ENCODE data around the gene AGPS.
"Not testable (repeated sequence)": the region's sequence is repeated elsewhere in the genome, so short reads cannot be mapped to it uniquely, and the experiment has no call there.

The AGPS gene

DNA sequence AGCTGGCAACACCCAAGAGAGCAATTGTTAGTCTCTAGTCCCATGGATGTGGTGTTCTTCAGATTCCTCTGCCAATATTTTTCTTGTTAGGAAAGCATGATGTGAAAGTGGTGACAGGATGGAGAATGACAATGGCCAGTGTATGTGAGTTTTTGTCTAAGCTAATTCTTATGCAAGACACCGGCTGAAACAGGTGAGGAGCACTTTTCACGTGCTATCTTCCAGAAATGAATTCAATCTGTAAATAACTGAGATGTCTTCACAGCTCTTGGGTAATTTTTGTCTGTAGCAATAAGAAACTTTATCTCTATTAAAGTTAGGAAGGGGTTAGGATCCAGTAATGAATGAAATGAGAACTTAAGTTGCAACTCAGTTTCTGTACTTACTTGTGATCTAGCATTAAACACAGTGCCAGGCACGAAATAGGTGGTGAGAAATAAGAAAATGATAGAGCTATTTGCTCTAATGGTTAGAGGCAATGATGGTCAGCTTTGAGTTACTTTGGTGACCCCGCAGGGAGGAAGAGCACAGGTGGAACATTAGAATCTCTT lies 676 bp upstream of the AGPS start:
- no peak for DNase-seq

DNA sequence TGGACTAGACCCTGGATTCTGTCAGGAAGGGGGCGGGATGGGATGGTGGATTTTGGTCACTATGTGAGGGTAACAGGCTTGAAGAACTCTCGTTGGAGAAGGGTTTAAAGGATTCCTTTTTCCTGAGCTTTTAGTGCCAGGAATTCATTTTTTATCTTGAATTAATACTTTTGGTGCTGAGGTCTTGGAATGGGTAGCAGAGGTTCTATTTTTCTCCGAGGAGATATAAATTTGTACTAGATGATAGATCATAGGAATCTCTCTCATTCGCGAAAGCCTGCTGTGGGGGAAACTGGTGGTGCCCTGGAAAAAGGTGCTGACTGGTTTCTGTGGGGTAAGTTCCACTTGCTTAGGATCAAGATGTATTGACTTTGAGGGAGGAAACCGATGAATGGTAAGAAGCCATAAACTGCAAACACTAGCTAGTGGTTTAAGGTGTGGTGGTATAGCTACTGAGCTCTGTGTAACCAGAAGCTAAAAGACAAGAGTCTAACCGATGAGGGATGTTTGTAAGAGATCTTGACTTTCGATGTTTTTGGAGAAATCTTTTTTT lies 706 bp downstream of the AGPS start:
- DNase-seq = peak; percentile 42

DNA sequence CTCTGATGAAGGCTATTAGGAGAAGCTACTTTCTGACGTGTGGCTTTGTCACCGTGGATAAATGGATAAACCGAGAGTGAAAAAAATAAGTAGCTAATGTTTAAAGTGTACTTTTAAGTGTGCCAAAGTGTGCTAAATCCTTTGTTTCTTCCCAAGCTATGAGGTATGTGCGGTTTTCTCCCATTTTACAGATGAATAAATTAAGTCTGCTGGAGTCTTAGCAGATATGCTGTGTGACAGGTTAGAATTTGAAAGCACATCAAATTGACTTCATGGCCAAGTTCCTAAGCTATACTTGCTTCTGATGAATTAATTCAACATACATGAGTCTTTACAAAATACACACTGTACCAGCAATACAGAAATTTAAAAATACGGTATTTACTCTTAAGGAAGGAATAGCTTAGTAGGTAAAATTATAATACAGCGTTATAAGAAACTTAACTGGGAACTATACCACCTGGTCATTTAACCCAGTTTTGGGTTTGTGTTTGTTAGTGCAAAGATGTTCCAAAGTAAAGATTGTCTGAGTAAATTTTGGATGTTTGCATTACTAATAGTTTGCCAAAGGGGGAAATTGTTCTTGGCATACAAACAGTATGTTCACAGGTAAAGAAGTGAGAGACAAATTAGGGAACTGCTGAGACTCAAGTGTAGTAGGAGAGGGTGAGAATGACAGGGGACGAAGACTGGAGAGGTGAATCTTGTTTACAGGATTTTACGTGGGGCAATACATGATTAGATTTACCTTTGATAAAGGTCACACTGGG lies 1.4 kb downstream of the AGPS start:
- DNase-seq = no peak

DNA sequence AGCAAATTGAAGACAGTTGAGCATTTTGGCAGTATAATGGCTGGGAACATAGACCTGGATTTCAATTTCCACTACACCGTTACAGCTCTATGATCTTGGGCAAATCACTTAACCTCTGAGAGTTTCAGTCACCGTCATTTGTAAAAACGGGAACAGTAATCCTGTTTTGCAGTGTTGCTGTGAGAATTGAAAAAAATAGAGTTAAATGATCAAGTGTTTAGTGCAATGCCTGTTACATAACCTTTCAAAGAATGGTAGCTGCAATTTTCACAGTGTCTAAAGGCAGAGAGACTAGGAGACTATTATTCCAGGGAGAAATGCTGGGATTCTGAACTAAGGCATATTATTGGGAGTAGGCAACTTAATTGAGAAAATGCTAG lies 2.0 kb downstream of the AGPS start:
- DNase-seq = no peak

DNA sequence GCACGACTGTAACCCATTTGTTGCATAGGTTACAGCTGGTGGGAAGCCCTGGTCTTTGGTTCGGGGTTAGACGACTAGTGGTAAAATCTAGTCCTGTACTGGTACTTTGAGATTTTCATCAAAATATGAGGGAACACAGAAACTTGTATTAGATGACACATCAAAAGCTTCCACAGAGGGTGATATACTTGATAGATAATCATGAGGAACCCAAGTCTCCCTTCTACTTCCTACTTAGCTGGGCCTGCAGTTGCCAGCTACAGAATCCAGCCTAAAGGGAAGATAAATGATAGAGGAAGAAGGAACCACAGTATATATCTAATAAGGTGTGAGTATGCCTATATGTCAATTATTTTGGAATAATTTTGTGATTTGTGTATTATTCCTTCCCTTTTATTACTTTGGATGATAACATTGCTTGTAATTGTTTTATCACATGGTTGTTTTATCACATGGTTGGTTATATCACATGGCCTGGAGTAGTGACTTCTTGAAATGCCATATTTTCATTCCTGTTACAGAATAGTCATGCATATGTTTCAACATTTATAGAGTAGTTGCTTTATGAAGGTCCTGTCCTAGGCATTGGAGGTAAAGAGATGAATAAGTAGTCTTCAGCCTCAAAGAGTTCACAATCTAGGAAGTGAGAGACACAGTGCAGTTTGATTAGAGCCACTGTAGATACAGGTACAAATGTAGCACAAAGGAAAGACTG lies 2.9 kb downstream of the AGPS start:
- peak; percentile 30 for DNase-seq

DNA sequence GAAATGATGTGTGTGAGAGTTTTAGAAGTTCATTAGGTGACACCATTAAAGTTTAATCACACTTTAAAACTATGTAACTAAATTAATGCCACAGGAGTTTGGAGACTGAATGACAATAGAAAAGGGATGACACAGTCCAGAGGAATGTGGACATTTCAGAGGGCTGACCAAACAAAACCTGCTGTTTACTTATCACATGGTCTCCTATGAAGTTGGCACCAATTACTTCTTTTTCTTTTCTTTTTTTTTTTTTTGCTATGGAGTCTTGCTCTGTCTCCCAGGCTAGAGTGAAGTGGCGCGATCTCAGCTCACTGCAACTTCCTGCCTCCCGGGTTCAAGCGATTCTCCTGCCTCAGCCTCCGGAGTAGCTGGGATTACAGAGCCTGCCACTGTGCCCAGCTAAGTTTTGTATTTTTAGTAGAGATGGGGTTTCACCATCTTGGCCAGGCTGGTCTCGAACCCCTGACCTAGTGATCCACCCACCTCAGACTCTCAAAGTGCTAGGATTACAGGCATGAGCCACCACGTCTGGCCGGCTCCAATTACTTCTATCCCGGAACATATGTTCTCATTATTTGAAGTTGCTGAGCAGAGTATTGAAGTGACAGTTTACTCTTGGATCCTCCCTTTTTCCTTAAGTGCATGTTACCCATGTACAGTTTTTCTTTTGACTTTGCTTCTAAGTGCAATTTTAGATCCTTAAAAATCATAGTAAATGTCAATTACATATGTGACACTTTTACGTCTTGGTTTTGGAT lies 4.3 kb downstream of the AGPS start:
- DNase-seq = no peak

DNA sequence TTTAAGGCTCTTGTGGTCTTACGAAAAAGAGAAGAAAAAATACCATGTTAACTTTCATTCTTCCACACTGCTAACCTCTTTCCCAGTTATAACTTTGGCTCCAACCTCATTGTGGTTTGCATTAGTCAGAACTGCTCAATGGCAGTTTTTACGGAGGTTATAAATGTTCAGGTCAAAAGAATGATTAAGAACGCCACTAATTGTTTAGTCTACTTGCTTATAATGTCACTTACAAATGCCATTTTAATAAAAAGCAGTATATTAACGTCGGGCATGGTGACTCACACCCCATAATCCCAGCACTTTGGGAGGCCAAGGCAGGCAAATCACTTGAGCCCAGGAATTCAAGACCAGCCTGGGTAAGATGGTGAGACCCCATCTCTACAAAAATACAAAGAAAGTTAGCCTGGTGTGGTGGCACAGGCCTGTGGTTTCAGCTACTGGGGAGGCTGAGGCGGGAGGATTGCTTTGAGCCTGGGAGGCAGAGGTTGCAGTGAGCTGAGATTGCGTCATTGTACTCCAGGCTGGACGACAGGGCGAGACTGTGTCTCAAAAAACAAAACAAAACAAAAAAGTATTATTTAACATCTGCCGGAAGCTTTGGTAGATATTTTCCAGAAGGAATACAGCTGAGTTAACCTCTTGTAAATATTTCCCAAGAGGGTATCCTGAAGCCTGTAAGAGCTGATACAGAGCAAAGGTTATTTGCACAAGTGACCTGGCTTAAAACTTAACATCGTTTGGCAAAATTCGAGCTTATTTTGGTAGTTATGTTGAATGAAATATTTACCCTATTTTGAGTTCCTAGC lies 5.1 kb downstream of the AGPS start:
- DNase-seq = peak; percentile 26

DNA sequence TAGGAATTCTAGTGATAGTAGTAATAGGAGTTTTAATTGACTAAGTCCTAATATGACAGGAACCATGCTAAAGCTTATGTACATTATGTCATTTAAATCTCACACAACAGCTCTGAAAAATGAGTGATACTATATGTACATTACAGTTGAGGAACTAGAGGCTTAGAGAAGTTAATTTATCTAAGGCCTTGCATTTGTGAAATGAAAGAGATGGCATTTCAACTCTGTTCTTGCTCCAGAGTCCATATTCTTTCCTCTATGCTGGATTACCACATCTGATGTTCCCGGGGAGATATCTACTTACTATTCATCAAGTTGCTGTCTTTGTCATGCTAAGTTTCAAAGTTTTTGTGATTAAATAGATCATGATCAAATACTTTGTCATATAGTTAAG lies 5.7 kb downstream of the AGPS start:
- DNase-seq = no peak

DNA sequence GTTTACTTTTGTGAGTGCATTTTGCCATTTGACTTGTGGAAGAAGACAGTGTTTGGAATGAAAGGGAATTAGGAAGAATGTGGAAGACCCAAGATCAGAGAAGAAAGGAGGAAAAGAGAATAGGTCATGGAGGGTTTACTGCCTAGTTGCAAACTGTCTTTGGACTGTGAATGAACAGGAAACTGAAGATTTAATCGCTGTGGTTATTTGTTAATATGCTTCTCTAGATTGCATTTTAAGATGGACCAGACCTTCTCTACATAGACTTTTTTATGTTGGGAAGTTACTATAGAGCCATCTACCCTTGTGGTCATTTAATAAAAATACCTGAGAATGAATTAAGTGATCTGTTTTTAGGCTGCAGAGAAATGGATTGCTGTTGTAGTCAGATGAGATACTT lies 6.2 kb downstream of the AGPS start:
- no peak for DNase-seq

DNA sequence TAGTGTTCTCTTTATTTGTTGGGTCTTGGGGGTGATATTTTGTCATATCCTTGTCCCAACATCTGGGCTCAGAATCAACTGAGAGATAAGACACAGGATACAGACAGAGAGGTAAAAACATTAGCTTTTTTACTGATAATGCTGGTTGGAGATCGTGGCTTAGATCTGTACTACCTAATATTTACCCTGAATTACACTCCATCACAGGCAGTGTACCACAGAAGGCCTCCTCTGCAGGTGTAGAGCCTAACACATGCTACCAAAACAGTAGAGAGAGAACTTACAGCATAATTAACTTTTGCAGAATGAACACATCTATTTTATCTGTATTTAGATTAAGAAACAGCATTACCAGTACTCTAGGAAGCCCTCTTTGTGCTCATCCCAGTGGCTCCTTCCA lies 6.8 kb downstream of the AGPS start:
- no peak for DNase-seq

DNA sequence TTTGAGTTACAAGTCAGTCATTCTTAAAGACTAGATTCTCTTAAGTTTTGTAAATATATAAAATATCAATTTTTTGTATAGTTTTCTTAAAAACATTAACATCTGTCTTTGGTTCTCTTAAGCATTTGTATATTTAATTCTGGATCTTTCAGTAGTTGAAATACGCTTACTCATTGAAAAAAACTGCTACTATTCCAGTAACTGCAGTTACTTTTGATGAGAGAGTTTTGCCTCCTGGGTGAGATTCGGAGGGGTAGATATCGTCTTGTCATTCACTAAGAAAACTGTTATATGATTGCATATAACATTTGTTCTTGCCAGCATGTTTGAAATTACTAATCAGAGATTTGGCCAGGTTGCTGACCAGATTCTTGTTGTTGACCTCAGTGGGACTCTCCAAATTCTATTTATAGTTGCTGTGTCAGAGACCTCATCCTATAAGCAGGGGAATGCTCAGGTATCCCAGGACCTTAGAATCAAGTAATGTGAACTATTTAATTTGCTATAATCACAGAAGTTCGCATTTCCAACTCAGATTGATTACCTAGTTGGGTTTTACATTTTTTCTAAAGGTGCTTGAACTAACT lies 7.9 kb downstream of the AGPS start:
- DNase-seq = no peak

DNA sequence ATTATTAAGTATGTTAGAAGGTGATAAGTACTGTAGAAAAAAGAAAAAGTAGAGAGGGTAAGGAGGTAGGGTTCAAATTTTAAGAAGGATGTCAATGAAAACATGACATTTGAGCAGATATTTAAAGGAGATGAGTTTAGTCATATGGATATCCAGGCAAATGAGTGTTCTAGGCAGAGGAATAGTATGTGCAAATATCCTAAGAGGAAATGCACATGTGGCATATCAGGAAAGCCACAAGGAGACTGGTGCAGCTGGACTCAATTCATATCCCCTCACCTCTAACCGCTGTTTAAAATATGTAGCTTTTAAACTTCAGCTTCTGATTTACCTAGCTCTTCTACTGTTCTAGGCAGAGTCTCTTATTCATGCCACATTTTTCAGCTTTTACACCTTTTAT lies 9.5 kb downstream of the AGPS start:
- no peak for DNase-seq

DNA sequence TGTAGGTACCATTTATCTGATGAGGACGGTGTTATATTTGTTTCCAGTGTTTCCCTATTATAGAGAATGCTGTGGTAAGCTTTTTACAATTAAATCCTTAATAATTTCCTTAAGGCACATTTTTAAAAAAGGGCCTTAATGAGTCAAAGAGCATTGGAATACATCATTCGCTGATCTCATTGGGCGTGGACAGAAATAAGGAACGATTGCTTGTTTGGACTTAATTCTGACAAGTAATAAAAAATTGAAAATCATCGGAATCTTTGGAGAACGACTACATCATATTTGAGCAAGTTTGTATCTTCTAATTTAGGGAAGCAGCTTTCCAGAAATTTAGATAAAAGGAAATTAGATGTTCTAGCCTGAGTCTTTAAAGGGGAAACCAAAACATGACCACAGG lies 11.3 kb downstream of the AGPS start:
- DNase-seq = no peak

DNA sequence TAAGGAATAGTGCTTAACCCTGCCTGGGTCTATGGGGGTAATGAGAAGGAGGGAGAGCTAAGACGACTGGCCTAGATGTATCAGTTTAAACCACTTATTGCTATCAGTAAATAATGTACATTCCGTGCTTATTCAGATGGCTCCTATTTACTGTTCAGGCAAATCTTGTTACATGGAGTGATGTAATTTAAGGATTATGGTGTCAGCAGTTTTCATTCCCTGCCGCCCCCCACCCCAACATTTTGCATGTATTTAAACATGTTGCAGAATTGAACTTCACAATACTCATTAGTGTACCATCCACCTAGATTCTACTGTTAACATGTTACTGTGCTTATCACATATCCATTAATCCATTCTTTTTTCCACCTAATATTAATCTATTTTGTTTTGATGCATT lies 11.7 kb downstream of the AGPS start:
- no peak for DNase-seq

DNA sequence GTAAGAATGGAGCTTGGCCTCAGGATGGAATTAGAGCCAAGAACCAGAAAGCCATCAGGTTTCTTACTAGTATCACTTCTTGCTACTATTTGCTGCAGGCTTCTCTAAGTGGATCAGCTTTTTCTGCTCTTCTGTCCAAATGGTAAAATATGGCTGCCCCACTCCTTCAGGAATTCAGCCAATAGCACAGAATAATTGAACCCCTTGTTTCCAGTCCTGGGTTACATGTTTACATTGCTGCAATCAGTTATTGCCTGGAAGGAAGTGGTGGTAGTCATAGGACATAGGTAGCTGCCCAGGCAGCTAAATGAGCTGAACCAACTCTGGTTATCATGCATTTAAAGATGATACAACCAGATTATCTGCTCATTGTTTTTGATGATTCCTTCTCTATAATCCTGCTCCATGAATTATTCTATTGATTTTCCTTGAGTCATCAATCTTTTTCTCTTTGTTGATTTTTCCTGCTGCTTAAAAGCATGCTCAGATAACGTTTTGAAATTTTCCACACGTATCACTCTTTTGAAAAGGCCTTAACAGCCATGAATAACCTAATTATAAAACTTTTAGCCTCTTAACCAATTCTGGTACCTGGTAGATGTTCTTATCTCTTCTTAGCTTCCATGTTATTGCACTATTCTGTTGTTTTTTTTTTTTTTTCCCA lies 12.6 kb downstream of the AGPS start:
- no peak for DNase-seq

DNA sequence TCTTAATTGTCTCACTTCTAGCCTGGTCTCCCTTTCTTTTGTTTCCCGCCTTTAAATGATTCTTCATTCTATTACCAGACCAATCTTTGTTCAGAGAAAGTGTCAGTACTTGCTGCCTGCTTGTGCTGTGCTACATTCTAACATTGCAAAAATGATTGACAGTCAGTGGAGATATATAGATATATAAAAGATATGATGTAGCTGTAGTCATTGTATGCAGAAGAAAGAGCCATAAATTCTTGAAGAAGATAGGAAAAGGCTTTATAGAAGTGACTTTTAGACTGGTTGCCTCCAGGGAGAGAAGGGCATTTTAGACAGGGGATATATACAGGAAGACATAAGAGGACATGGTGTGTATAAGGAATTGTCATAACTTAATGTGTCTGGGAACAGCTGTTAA lies 13.6 kb downstream of the AGPS start:
- no peak for DNase-seq

DNA sequence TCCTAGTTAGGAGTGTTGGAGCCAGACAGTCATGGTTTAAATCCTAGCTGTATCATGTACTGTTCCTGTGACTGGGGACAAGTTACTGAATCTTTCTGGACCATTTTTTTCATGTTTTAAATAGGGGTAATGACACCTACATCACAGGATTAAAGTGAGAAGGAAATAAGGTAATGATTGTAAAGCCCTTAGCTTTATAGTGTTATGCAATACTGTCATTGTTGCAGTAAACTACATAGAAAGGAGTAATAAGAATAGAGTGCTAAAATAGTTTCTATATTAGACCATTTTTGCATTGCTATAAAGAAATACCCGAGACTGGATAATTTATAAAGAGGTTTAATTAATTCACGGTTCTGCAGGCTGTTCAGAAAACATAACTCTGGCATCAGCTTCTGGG lies 14.5 kb downstream of the AGPS start:
- DNase-seq = no peak

DNA sequence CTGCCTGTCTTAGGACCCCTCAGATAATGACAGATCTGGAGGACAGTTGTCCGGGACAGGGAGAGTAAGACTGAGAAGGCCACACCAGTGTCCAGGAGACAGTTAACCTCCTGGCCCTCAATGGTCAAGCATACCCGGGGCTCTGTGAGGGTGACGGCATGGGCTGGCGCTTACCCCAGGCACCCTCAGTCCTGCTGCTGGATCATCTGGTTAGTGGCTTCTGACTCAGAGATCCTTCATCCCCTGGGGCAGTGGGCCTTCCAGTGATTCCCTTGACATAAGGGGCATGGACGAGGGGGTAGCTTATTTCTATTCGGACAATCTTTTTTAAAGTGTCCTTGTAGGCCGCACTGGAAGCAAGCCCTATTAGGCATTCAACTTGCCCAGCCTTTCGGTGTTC lies 18.1 kb downstream of the AGPS start:
- DNase-seq = not testable (repeated sequence)

DNA sequence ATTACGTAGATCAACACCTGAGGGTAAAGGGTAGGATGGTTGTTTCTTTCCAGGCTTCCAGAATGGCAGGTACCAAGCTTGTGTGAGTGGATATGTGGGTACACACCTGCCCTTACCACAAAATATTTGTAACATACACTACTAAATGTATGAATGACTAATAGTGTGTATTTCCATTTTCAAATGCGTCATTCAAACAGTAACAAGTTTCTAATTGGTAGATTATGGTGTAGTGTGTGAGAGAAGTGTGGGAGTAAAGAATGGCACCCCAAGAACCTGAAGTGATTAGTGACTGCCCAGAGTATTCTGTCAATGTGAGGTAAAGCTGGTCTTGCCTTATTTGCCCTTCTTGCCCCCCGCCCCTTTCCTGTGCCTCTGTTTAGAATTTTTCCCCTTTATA lies 21.1 kb downstream of the AGPS start:
- no peak for DNase-seq

DNA sequence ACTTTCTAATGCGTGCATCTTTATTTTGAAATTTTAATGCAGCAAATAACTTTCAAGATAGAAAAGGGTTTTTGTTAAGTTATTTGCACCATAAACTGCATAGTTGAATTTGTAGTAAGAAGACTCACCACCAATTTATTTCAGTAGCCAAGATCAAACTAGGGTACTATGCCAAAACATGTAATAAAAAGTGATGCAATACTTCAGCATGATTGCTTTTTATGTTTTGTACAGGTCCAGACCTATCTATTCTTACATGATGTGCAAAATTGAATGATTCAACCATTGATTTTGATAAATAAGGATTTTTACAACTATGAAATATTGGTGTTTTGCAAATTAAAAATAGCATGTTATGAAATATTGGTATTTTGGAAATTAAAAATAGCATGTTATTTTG lies 26.7 kb downstream of the AGPS start:
- DNase-seq = peak; percentile 29

DNA sequence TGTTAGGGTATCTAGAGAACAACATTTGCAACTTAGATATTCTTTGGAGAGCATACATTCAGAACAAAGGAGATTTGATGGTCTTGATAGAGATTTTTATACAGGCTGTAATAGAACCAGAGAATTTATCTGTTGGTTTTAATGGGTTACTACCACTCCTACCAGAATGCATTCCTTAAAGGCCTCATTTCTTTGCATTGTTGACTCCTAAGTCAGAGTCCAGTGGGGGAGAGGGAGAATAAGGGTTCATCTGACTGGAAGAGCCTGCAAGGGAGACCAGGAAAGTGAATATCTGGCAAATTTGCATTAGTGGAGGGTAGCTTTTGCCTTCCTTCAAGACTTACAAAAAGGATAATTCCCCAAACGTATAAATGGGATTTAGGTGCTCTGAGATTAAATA lies 29.7 kb downstream of the AGPS start:
- DNase-seq = no peak

DNA sequence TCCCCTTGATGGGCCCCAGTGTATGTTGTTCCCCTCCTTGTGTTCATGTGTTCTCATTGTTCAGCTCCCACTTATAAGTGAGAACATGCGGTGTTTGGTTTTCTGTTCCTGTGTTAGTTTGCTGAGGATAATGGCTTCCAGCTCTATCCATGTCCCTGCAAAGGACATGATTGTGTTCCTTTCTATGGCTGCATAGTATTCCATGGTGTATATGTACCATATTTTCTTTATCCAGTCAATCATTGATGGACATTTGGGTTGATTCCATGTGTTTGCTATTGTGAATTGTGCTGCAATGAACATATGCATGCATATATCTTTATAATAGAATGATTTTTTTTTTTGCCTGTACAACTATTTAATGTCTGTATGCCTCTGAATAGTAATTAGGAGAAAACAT lies 31.5 kb downstream of the AGPS start:
- not testable (repeated sequence) for DNase-seq
